D721Med (cell line): Measurements from ENCODE around the gene BMP2.

Experiments used
- DNase-seq: peaks from one replicate; pipeline ENCODE4 v3.0.0; 2011; ENCODE audit warnings: low spot score; ENCODE audit not compliant: insufficient read length
- FAIRE-seq: peaks from 2 replicates; lab custom pipeline; 2011; peaks lifted over from hg19 to GRCh38; lab: Jason Lieb, UNC
- TF ChIP-seq, protein P1 (sequence below): IDR thresholded peaks from 2 replicates; pipeline ENCODE4 v1.5.1; 2012; ENCODE audit warnings: mild to moderate bottlenecking, control low read depth; ENCODE audit not compliant: insufficient read depth; ENCODE audit errors: missing control alignments

BMP2 gene

DNA sequence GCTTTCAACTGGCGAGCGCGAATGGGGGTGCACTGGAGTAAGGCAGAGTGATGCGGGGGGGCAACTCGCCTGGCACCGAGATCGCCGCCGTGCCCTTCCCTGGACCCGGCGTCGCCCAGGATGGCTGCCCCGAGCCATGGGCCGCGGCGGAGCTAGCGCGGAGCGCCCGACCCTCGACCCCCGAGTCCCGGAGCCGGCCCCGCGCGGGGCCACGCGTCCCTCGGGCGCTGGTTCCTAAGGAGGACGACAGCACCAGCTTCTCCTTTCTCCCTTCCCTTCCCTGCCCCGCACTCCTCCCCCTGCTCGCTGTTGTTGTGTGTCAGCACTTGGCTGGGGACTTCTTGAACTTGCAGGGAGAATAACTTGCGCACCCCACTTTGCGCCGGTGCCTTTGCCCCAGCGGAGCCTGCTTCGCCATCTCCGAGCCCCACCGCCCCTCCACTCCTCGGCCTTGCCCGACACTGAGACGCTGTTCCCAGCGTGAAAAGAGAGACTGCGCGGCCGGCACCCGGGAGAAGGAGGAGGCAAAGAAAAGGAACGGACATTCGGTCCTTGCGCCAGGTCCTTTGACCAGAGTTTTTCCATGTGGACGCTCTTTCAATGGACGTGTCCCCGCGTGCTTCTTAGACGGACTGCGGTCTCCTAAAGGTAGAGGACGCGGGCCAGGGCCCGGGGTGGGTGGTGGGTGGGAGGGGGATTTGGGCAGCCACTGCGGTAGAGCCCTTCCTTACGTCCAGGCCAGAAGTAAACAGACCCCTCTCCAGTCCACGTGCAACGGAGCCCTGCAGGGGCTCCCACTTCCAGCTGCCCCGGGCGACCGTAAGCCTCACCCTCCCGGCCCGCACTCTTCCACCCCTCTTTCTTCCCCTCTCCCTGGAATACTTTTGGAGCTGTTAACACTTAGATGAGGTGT, 998 bp downstream of the BMP2 start:
- TF ChIP-seq, protein P1, sequence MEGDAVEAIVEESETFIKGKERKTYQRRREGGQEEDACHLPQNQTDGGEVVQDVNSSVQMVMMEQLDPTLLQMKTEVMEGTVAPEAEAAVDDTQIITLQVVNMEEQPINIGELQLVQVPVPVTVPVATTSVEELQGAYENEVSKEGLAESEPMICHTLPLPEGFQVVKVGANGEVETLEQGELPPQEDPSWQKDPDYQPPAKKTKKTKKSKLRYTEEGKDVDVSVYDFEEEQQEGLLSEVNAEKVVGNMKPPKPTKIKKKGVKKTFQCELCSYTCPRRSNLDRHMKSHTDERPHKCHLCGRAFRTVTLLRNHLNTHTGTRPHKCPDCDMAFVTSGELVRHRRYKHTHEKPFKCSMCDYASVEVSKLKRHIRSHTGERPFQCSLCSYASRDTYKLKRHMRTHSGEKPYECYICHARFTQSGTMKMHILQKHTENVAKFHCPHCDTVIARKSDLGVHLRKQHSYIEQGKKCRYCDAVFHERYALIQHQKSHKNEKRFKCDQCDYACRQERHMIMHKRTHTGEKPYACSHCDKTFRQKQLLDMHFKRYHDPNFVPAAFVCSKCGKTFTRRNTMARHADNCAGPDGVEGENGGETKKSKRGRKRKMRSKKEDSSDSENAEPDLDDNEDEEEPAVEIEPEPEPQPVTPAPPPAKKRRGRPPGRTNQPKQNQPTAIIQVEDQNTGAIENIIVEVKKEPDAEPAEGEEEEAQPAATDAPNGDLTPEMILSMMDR = no peak
- FAIRE-seq = no peak
- DNase-seq = no peak

DNA sequence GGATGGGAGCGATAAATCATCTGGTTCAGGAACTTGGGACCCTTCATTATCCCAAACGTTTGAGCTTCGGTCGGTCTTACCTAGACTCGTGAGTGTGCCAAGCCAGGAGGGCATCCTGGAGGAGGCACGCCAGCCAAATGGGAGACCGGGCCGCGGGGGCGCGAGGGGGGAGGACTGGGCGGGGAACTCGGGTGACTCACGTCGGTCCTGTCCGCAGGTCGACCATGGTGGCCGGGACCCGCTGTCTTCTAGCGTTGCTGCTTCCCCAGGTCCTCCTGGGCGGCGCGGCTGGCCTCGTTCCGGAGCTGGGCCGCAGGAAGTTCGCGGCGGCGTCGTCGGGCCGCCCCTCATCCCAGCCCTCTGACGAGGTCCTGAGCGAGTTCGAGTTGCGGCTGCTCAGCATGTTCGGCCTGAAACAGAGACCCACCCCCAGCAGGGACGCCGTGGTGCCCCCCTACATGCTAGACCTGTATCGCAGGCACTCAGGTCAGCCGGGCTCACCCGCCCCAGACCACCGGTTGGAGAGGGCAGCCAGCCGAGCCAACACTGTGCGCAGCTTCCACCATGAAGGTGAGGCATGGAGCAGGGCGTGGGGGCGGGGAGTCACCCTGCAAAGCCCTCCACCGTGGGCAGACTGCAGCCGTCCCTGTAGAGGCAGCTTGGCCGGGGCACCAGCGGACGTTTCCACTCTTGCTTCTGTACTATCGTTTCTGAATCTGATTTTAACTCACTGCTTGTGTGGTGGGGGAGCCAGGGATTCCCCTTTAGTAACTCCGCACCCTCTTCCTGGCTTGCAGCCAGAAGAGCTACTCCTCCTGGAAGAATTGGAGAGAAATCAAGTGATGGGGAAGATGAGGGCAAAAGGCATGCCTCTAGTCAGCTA, 2.7 kb downstream of the BMP2 start:
- FAIRE-seq = no peak
- DNase-seq = no peak
- TF ChIP-seq, protein P1 = no peak

DNA sequence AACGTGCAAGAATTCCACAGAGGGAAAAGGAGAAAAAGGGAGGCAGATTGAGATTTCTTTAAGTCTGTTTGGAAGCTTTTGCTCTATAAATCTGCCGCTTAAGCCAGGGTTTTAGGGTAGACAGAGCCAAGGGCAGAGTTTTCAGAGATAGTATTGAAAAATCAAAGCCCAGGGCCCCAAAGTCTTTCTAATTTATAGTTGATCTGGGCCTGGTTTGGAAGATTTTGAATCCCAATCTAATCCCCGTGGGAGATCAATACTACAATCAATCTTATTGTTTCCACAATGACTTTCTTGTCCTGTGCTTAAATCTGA, 3.3 kb downstream of the BMP2 start:
- DNase-seq (no peak), FAIRE-seq (no peak)
- TF ChIP-seq, protein P1 = no peak

DNA sequence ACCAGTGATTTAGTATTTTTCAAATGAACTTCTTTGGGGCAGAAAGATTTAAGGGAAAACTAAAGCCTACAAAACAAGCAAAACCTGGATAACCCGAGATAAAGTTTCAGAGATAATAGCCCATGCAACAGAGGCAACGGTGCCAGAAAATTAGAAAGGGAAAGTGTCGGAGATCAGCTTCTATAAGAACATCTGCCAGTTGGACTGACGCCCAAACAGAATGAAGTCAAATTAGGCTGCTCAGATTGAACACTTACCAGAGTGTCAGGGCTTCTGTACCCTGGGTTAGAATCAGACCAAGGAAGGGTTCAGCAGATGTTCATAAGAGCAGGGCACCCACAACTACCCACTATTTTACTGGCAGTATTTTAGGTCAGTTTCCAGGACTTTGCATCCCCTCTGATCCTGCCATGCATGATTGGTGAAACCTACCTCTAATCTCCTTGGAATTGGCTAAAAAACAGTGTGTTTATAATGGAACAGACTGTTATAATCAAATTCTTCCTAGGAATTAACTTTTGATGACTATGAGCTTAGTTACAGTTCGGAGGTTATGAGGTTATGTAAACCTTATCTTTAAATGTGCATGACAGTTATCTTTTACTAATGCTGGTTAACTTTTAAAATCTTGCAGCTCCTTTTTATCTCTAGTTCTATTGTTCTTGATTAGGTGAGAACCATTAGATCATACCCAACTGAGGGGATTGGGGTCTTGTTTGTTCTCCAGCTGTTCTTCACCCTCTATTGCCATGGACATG, 13.1 kb downstream of the BMP2 start:
- DNase-seq (no peak), FAIRE-seq (no peak)
- TF ChIP-seq, protein P1 = no peak

DNA sequence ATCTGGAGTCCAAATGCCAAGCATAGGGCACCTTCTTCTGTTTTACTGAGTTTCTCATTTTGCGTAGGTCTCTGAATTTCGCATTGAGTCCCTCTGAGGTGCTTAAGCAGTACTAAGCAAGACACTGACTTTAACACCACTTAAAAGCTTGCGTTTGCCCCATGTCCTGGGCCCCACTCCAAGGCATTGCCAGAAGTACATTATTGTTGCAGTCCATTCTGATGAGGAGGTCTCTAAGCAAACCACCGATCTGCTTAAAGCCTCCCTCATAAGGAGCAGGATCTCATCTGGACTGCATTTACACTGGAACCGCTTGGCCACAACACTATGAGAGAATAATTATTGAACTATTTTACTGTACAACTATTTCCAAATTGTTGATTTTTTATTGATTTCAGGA, 16.3 kb downstream of the BMP2 start:
- FAIRE-seq (no peak), DNase-seq (no peak)
- TF ChIP-seq, protein P1 = no peak

DNA sequence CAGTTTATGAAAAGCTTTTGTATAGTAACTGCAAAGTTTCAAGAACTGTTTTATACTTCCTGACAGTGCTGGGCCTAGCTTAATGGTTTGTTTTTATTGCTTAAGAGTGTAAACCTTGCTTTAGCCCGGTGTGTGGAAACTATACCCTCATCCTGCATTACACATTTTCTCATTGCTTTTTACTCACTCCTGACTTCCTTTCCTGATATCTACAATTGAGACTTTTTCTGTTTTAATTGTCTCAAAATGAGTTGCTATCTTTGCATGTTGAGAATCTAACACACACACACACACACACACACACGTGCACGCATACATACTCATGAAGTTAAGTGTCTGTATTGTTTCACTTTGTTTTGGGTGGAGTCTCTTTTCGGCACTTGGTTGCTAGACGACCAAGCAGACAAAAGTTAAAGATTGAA, 16.7 kb downstream of the BMP2 start:
- TF ChIP-seq, protein P1 = no peak
- DNase-seq = no peak
- FAIRE-seq = no peak
